IMR-90 (cell line): ENCODE measurements around the gene MAGI1. TPM values are rescaled to one million over a fixed set of nuclear protein-coding genes. Genes with fewer than 3 reads are reported as not detected.

Experiments used
- ATAC-seq: fragments of 200-7000 bp; cut with Tn5 transposase; 2 replicates; pipeline ENCODE4 v1.9.1; 2020; ENCODE audit warnings: low read depth, mild to moderate bottlenecking, moderate library complexity
- BruUV-seq: library from RNA; stranded (reverse); fragments of 400-500 nt; replicated peaks from 2 replicates; lab custom pipeline; 2021; lab: Mats Ljungman, UMichigan
- CTCF ChIA-PET: fragments of 300-600 bp; formaldehyde crosslinking; extraction: SDS; loops from one replicate; lab custom pipeline; 2021; ENCODE audit warnings: antibody characterized with exemption; lab: Yijun Ruan, JAX
- POLR2A ChIA-PET: fragments of 300-600 bp; sonication (Branson Sonifier 250); formaldehyde crosslinking; loops from one replicate; lab custom pipeline; 2022; ENCODE audit warnings: antibody characterized with exemption; ENCODE audit not compliant: unreplicated experiment; lab: Charles Lee
- DNase-seq: peaks from one replicate; pipeline ENCODE4 v3.0.0; 2013
- H2AFZ ChIP-seq: replicated peaks from 2 replicates; pipeline ENCODE3; 2013; ENCODE audit warnings: low read length, mild to moderate bottlenecking; ENCODE audit not compliant: poor library complexity
- H2AK5ac ChIP-seq: 2 replicates; pipeline ENCODE4 v1.6.1; 2013; ENCODE audit warnings: low read depth, low read length, inconsistent platforms
- H2AK9ac ChIP-seq: replicated peaks from 2 replicates; pipeline ENCODE3; 2013; ENCODE audit warnings: mild to moderate bottlenecking, low read depth, low read length, moderate library complexity; ENCODE audit not compliant: poor library complexity
- H2BK120ac ChIP-seq: 2 replicates; pipeline ENCODE4 v1.6.1; 2013; ENCODE audit warnings: low read depth, low read length, inconsistent platforms
- H2BK15ac ChIP-seq: 3 replicates; pipeline ENCODE4 v1.6.1; 2013; ENCODE audit warnings: low read depth, low read length, inconsistent platforms
- H2BK20ac ChIP-seq: 2 replicates; pipeline ENCODE4 v1.6.1; 2013; ENCODE audit warnings: low read depth, mild to moderate bottlenecking, inconsistent platforms, low read length, moderate library complexity
- H2BK5ac ChIP-seq: 2 replicates; pipeline ENCODE4 v1.6.1; 2013; ENCODE audit warnings: mild to moderate bottlenecking, low read depth, low read length, inconsistent platforms; ENCODE audit not compliant: poor library complexity, severe bottlenecking
- H3K14ac ChIP-seq: replicated peaks from 2 replicates; pipeline ENCODE4 v1.6.1; 2013; ENCODE audit warnings: low read depth, low read length, inconsistent platforms
- H3K18ac ChIP-seq: 2 replicates; pipeline ENCODE4 v1.6.1; 2013; ENCODE audit warnings: low read depth, low read length, control low read depth
- H3K23ac ChIP-seq: 2 replicates; pipeline ENCODE4 v1.6.1; 2013; ENCODE audit warnings: low read depth, low read length, inconsistent platforms
- H3K27ac ChIP-seq: 2 replicates; pipeline ENCODE4 v1.5.1; 2013; ENCODE audit warnings: mild to moderate bottlenecking, control low read depth, low read length; ENCODE audit not compliant: insufficient read depth
- H3K27me3 ChIP-seq: 2 replicates; pipeline ENCODE4 v1.6.1; 2013; ENCODE audit warnings: low read length; ENCODE audit not compliant: control insufficient read depth, insufficient read depth
- H3K36me3 ChIP-seq: 2 replicates; pipeline ENCODE4 v1.6.1; 2013; ENCODE audit warnings: low read length, mixed read lengths; ENCODE audit not compliant: control insufficient read depth, insufficient read depth
- H3K4ac ChIP-seq: 2 replicates; pipeline ENCODE4 v1.6.1; 2013; ENCODE audit warnings: low read depth, low read length, inconsistent platforms
- H3K4me1 ChIP-seq: 2 replicates; pipeline ENCODE4 v1.6.1; 2013; ENCODE audit warnings: low read length, mixed read lengths; ENCODE audit not compliant: control insufficient read depth, insufficient read depth
- H3K4me2 ChIP-seq: 2 replicates; pipeline ENCODE4 v1.6.1; 2013; ENCODE audit warnings: low read depth, mild to moderate bottlenecking, control low read depth, low read length, moderate library complexity
- H3K4me3 ChIP-seq: 2 replicates; pipeline ENCODE4 v1.5.1; 2013; ENCODE audit warnings: low read depth, mild to moderate bottlenecking, control low read depth, low read length, moderate library complexity; ENCODE audit not compliant: insufficient read depth
- H3K56ac ChIP-seq: 2 replicates; pipeline ENCODE4 v1.6.1; 2013; ENCODE audit warnings: low read length, inconsistent platforms; ENCODE audit not compliant: insufficient read depth; ENCODE audit errors: extremely low read depth
- H3K79me1 ChIP-seq, 2 experiments: 2 replicates each; pipeline ENCODE4 v1.6.1; 2013; ENCODE audit warnings: low read length in 2 of 2, inconsistent platforms in 1 of 2, low read depth in 1 of 2
- H3K9ac ChIP-seq: 2 replicates; pipeline ENCODE4 v1.6.1; 2013; ENCODE audit warnings: low read depth, low read length, control low read depth
- H3K9me1 ChIP-seq: 2 replicates; pipeline ENCODE4 v1.6.1; 2013; ENCODE audit warnings: low read length, inconsistent platforms; ENCODE audit not compliant: insufficient read depth
- H3K9me3 ChIP-seq: 2 replicates; pipeline ENCODE4 v1.6.1; 2013; ENCODE audit warnings: low read length; ENCODE audit not compliant: control insufficient read depth, insufficient read depth
- H4K20me1 ChIP-seq: 2 replicates; pipeline ENCODE4 v1.6.1; 2013; ENCODE audit warnings: low read length, inconsistent platforms; ENCODE audit not compliant: insufficient read depth
- H4K5ac ChIP-seq: 2 replicates; pipeline ENCODE4 v1.6.1; 2013; ENCODE audit warnings: mild to moderate bottlenecking, low read depth, low read length, control low read depth
- H4K8ac ChIP-seq, 2 experiments: 2 replicates each; pipeline ENCODE4 v1.6.1; 2013; ENCODE audit warnings: low read depth in 2 of 2, low read length in 2 of 2, control low read depth in 1 of 2, inconsistent platforms in 1 of 2
- H4K91ac ChIP-seq: 2 replicates; pipeline ENCODE4 v1.6.1; 2013; ENCODE audit warnings: low read depth, low read length, inconsistent platforms; ENCODE audit not compliant: insufficient read depth
- CEBPB ChIP-seq: IDR thresholded peaks from 2 replicates; pipeline ENCODE4 v1.6.1; 2012; ENCODE audit warnings: low read depth, low read length, improper control_type of control experiment
- CHD1 ChIP-seq: IDR thresholded peaks from 2 replicates; pipeline ENCODE4 v1.6.1; 2012; ENCODE audit warnings: low read depth, low read length, improper control_type of control experiment
- FOS ChIP-seq: fragments of 150-350 bp; IDR thresholded peaks from 2 replicates; pipeline ENCODE4 v1.6.1; 2016; ENCODE audit warnings: low read depth, low read length
- MAFK ChIP-seq: IDR thresholded peaks from 2 replicates; pipeline ENCODE4 v1.6.1; 2012; ENCODE audit warnings: low read depth, low read length, improper control_type of control experiment
- MAZ ChIP-seq: IDR thresholded peaks from 2 replicates; pipeline ENCODE4 v1.6.1; 2012; ENCODE audit warnings: low read depth, mild to moderate bottlenecking, low read length, improper control_type of control experiment, moderate library complexity, borderline replicate concordance
- MXI1 ChIP-seq: IDR thresholded peaks from 2 replicates; pipeline ENCODE4 v1.6.1; 2012; ENCODE audit warnings: low read depth, mild to moderate bottlenecking, low read length, moderate library complexity, borderline replicate concordance
- RAD21 ChIP-seq: IDR thresholded peaks from 2 replicates; pipeline ENCODE4 v1.6.1; 2012; ENCODE audit warnings: low read length, improper control_type of control experiment
- RCOR1 ChIP-seq: IDR thresholded peaks from 2 replicates; pipeline ENCODE4 v1.6.1; 2012; ENCODE audit warnings: mild to moderate bottlenecking, low read length, improper control_type of control experiment; ENCODE audit not compliant: insufficient replicate concordance
- RFX5 ChIP-seq: IDR thresholded peaks from 2 replicates; pipeline ENCODE4 v1.8.0; 2012; ENCODE audit warnings: low read depth, mild to moderate bottlenecking, low read length, moderate library complexity
- SMC3 ChIP-seq: fragments of 150-350 bp; IDR thresholded peaks from 2 replicates; pipeline ENCODE4 v1.6.1; 2016; ENCODE audit warnings: low read depth, mild to moderate bottlenecking, antibody characterized with exemption, low read length, moderate library complexity
- WGBS, 2 experiments: methylation state at CpG; one replicate each; pipeline versions ENCODE4 v1.1.5 to v1.1.7; 2013; ENCODE audit warnings: missing lambda C conversion rate in 2 of 2; ENCODE audit not compliant: insufficient read length in 1 of 2; ENCODE audit errors: extremely low coverage in 2 of 2; 5-methylcytosine and 5-hydroxymethylcytosine counted together
- dilution Hi-C: fragments of 300-500 bp; cut with HindIII; formaldehyde crosslinking; loops from one replicate; pipeline ENCODE4 v1.14.3; 2018; ENCODE audit warnings: low sequenced_read_pairs; ENCODE audit not compliant: unreplicated experiment
- in situ Hi-C: fragments of 300-500 bp; cut with MboI; formaldehyde crosslinking; loops from 3 replicates; pipeline ENCODE4 v1.14.3; 2019; ENCODE audit warnings: low sequenced_read_pairs, inconsistent platforms, mixed read lengths
- intact Hi-C: fragments of 100-400 bp; cut with micrococcal nuclease; formaldehyde crosslinking; loops from 2 replicates; pipeline ENCODE4 v1.10.0; 2022
- polyA plus RNA-seq, 3 experiments: library from polyadenylated mRNA; depleted of rRNA; stranded (reverse); fragments of >200 nt; gene quantifications; 2 replicates each; pipeline ENCODE4 v1.2.3, GENCODE V29; 2012; ENCODE audit warnings: low replicate concordance in 1 of 3
- total RNA-seq: library from RNA; depleted of rRNA; stranded (reverse); fragments of >200 nt; gene quantifications from 2 replicates; pipeline ENCODE4 v1.2.3, GENCODE V29; 2012
- TF ChIP-seq, protein P1 (sequence below): fragments of 150-350 bp; IDR thresholded peaks from 2 replicates; pipeline ENCODE4 v1.6.1; 2017; ENCODE audit warnings: mild to moderate bottlenecking, antibody characterized with exemption, low read length, low read depth
- TF ChIP-seq, protein P2 (sequence below): conservative IDR thresholded peaks from 2 replicates; pipeline ENCODE4 v1.5.1; 2012; ENCODE audit warnings: mild to moderate bottlenecking, low read depth, low read length, improper control_type of control experiment

MAGI1 gene
- total and polyA plus RNA-seq, 2 of the 4 experiments (the other 2 are of a cell fraction), result 14.5 to 24.2 TPM

DNA sequence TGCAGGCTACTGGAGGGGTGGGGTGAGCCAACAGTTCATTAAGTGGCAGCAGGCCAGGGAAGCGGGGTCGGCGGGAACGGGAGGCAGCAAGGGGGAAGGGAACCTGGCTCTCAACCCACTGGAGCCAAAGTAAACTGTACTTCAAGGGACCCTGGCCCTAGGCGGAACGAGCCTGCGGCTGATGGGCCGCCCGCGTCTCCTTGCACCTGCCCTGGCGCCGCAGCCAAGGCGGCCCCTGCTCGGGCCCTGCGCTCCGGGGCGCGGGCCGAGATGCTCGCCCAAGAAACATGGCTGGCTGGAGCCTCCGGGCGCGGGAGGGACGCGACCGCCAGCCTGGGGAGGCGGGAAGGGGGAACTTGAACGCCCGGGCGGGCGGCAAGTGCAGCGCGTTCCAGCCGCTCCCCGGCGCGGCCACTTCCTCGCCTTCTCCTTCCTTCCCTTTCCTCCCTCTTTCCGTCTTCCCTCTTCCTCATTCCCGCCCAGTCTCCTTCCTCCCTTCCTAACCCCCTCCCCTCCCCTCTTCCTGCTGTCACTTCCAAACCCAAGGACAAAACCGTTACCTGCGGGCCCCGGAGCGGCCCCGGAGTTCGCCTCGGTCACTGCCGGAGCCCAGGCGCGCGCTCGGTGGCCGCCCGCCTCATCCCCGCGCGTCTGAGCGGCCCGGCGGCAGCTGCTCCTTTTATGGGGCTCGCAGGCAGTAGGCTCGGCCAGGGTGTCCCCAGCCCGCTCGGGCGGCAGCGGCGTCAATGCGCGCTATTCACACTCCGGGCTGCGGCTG, 489.7 kb downstream of the MAGI1 start:
- no peaks in the 10 kb centered on the region for H3K9me3 ChIP-seq
- H3K4me2 ChIP-seq, result peak overlapping the region; percentile 86
- H4K91ac ChIP-seq, result no peak overlapping the region; the same call in 1 of the 2 replicates
- H4K20me1 ChIP-seq, result peaks cover 12% of the 10 kb centered on the region; the same call in 1 of the 2 replicates
- no peak overlapping the region for H3K14ac ChIP-seq
- no peak overlapping the region for H2BK5ac ChIP-seq
- TF ChIP-seq FOS, result no peak
- no peak for TF ChIP-seq CEBPB
- TF ChIP-seq, protein P1, sequence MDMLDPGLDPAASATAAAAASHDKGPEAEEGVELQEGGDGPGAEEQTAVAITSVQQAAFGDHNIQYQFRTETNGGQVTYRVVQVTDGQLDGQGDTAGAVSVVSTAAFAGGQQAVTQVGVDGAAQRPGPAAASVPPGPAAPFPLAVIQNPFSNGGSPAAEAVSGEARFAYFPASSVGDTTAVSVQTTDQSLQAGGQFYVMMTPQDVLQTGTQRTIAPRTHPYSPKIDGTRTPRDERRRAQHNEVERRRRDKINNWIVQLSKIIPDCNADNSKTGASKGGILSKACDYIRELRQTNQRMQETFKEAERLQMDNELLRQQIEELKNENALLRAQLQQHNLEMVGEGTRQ, result no peak
- no peak for TF ChIP-seq RCOR1
- no peak for TF ChIP-seq RFX5
- TF ChIP-seq MAFK, result no peak
- TF ChIP-seq CHD1, result no peak
- TF ChIP-seq RAD21, result no peak
- TF ChIP-seq SMC3, result no peak
- TF ChIP-seq, protein P2, sequence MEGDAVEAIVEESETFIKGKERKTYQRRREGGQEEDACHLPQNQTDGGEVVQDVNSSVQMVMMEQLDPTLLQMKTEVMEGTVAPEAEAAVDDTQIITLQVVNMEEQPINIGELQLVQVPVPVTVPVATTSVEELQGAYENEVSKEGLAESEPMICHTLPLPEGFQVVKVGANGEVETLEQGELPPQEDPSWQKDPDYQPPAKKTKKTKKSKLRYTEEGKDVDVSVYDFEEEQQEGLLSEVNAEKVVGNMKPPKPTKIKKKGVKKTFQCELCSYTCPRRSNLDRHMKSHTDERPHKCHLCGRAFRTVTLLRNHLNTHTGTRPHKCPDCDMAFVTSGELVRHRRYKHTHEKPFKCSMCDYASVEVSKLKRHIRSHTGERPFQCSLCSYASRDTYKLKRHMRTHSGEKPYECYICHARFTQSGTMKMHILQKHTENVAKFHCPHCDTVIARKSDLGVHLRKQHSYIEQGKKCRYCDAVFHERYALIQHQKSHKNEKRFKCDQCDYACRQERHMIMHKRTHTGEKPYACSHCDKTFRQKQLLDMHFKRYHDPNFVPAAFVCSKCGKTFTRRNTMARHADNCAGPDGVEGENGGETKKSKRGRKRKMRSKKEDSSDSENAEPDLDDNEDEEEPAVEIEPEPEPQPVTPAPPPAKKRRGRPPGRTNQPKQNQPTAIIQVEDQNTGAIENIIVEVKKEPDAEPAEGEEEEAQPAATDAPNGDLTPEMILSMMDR, result no peak
- no peak for TF ChIP-seq MXI1
- TF ChIP-seq MAZ, result no peak
- DNase-seq (no peak), ATAC-seq (peak; percentile 83)
- H2BK120ac ChIP-seq, result peak overlapping the region; percentile 38; the same call in 1 of the 2 replicates
- H3K9ac ChIP-seq, result peak overlapping the region; percentile 58
- no peak overlapping the region; the same call in 1 of the 2 replicates for H3K27ac ChIP-seq
- no TSS peak for BruUV-seq
- no peaks in the 10 kb centered on the region for H3K36me3 ChIP-seq
- H2BK20ac ChIP-seq, result no peak overlapping the region
- 0 out of 2 replicates have a peak overlapping the region, but pooled peaks have one; percentile 49 for H3K4ac ChIP-seq
- no peak overlapping the region; the same call in 1 of the 2 replicates for H3K18ac ChIP-seq
- H4K8ac ChIP-seq, result peak overlapping the region in 1 of 2 experiments; percentile 28; a peak in 1 of 4 replicates
- intact Hi-C loops, result no loop called here
- dilution Hi-C loops, result no loop called here
- no peak overlapping the region for H2AK5ac ChIP-seq
- no peak overlapping the region for H3K56ac ChIP-seq
- CTCF ChIA-PET, result no interaction called here
- H3K79me1 ChIP-seq, result peaks cover 13 to 32% of the 10 kb centered on the region in 2 experiments; a peak in 3 of 4 replicates
- peaks cover 9% of the 10 kb centered on the region for H3K4me1 ChIP-seq
- H3K27me3 ChIP-seq, result no peaks in the 10 kb centered on the region
- no peak overlapping the region for H4K5ac ChIP-seq
- no peaks in the 10 kb centered on the region for H3K9me1 ChIP-seq
- WGBS, 2 experiments, result 5% methylated on average over 15 of the region's 71 CpGs; no CpG with 5 or more reads in 1 of the 2 experiments
- no peak overlapping the region for H2BK15ac ChIP-seq
- peak overlapping the region; percentile 55 for H2AK9ac ChIP-seq
- peak overlapping the region; percentile 63 for H3K4me3 ChIP-seq
- peak overlapping the region; percentile 84 for H2AFZ ChIP-seq
- H3K23ac ChIP-seq, result no peak overlapping the region
- in situ Hi-C loops, result no loop called here
- POLR2A ChIA-PET, result no interaction called here
